ENCODE results near the gene TNIP2.
"Not testable (repeated sequence)": the region's sequence is repeated elsewhere in the genome, so short reads cannot be mapped to it uniquely, and the experiment has no call there.

Gene TNIP2

DNA sequence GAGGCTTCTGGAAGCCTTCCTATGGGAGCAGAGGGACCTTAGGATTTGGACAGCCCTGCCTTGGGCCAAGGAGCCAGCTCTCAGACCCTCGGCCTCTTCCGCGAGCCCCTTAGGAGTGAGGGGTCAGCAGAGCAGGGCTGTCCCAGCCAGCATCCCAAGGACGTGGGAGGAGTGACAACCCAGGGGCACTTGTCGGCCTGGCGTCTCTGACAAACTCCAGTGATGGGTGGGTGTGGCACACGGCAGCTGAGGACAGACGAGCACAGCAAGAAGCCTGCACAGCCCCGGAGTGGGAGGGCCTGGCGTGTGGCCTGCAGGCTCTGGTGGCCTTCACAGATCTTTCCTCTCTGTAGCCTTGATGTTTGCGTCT is 11.6 kb upstream of the TNIP2 start:
- DNase-seq, result no peak

DNA sequence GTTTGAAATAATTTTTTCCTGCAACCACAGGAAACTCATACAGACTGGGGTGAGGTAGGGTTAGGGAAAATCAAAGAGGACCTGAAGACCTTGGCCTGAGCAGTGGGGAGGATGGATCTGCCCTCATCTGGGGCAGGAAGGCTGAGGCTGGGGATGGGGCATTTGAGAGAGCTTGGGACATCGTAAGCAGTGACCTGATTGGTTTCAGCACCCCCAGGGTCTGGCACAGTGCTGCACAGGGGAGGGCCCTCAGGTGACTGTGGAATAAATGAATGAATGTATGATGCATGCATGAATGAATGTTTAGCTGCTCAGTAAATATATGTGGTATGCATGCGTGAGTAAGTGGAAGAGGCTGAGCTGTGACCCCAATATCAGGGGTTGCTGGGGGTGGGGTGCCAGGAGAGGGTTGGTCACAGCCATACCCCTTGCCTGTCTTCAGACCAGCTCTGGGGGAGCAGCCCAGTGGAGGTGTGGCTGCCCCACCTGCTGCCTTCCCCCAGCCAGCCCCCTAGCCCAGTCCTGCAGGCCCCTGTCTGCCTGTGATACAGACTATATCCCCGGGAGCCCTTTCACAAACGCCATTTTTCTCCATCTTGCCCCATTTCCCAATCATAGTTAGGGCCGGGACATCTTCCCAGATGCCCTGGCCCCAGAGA is 11.0 kb upstream of the TNIP2 start:
- DNase-seq, result no peak

GRCh38 chr4:2765832-2766526 is 9.8 kb upstream of the TNIP2 start:
- no peak for DNase-seq

DNA sequence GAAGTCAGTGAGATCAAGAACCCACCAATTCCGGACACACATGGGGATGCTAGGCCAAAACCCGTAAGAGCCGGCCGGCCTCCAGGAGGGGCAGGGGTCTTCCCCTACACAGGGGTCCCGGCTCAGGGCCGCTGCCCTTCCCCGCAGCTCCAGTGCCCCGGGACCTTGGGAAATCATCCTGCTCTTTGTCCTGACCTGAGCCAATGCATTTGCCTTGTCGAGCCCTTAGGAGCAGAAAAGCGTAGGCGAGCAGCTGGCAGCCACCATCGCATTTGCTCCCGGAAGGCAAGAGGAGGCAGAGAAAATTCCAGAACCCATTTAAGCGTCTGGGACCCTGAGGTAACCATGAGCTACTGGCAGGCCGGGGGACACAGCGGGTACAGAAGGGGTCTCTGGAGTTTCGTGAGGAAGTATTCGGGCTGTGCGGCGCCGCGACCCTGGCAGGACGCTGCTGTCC is 7.4 kb upstream of the TNIP2 start:
- no peak for DNase-seq

DNA sequence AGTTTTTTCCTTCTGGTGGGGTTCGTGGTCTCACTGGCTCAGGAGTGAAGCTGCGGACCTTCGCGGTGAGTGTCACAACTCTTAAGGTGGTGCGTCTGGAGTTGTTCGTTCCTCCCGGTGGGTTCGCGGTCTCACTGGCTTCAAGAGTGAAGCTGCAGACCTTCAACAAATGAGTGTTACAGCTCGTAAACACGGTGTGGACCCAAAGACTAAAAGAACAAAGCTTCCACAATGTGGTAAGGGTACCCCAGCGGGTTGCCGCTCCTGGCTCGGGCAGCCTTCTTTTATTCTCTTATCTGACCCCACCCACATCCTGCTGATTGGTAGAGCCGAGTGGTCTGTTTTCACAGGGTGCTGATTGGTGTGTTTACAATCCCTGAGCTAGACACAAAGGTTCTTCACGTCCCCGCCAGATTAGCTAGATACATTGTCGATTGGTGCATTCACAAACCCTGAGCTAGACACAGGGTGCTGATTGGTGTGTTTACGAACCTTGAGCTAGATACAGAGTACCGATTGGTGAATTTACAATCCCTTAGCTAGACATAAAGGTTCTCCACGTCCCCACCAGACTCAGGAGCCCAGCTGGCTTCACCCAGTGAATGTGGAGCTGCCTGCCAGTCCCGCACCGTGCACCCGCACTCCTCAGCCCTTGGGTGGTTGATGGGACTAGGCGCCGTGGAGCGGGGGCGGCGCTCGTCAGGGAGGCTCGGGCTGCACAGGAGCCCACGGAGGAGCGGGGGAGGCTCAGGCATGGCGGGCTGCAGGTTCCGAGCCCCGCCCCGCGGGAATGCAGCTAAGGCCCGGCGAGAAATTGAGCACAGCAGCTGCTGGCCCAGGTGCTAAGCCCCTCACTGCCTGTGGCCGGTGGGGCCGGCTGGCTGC is 6.6 kb upstream of the TNIP2 start:
- DNase-seq, result not testable (repeated sequence)

DNA sequence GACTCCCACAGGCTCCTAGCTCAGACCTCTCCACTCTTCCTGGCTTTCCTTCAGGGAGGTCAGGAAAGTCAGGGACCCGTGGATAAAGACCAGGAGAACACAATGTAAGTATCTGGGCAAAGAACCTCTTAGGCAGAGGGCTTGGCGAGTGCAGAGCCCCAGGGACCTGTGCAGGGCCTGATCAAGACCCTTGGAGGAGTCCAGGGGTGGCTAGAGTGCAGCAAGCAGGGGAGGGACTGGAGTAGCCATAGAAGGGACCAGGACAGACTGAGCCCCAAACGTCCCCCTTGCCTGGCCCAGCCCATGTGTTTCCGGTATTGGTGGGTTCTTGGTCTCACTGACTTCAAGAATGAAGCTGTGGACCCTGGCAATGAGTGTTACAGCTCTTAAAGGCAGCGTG is 5.9 kb upstream of the TNIP2 start:
- DNase-seq, result no peak

GRCh38 chr4:2761035-2761923 is 5.1 kb upstream of the TNIP2 start:
- no peak for DNase-seq

- no peak for DNase-seq
These were observed 1.3 kb upstream of the TNIP2 start for GRCh38 chr4:2757426-2757825.

DNA sequence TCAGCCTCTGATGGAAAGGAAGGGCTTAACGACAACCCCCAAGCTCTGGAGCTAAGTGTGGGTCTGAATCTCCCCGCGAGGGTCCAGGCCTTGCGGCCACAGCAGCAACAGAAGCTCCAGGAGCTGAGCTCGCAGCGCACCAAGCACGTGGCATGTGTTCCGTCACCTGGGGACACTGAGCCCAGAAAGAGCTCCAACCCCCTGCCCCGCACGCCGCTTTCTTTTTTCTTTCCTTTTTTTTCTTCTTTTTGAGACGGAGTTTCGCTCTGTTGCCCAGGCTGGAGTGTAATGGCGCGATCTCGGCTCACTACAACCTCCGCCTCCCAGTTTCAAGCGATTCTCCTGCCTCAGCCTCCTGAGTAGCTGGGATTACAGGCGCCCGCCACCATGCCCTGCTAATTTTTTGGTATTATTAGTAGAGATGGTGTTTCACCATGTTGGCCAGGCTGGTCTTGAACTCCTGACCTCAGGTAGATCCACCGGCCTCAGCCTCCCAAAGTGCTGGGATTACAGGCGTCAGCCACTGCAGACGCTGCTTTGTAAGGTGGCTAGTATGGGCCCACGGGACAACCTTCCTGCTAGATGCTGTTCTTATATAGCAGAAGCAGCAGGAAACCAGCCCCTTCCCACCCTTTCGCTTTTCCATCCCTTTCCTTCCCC is 685 bp upstream of the TNIP2 start:
- DNase-seq, result no peak

DNA sequence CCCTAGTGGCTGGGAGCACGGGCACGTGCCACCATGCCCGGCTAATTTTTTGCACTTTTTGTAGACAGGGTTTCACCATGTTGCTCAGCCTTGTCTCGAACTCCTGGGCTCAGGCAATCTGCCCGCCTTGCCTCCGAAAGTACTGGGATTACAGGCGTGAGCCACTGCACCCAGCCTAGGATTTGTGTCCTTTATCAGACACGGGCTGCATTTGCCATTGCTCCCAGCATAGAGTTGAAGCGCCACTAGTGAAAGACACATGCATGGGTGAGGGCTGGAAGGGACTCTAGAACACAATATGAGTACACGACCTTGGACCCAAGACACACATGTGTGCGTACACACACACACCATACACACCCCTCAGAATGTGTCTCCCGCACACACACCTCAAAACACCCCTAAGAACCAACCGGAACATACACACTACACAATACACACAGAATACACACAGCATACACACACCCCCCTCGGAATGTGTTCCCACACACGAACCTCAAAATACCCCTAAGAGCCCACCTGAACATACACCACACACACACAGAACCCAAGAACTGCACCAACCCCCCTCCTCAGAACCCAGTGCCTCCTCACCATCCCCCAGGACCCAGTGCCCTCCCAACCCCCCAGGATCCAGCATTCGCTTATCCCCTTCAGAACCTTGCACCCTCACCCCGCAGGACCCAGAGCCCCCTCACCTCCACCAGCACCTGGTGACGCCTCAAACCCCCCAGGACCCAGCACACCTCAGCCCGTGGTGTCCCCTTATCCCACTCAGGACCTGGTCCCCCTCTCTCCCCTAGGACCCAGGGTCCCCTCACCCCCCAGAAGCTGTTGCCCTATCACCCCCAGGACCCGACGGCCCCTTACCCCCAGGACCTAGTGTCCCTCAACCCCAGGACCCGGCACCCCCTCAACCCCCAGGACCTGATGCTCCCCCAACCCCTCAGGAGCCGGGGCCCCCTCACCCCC is 1.0 kb downstream of the TNIP2 start:
- DNase-seq, result no peak

GRCh38 chr4:2753436-2753835 is 2.7 kb downstream of the TNIP2 start:
- DNase-seq, result no peak

- no peak for DNase-seq
These were observed 5.2 kb downstream of the TNIP2 start for GRCh38 chr4:2750719-2751605.

GRCh38 chr4:2746891-2747695 is 9.0 kb downstream of the TNIP2 start:
- DNase-seq, result no peak

- peak; percentile 88 for DNase-seq
These were observed 9.9 kb downstream of the TNIP2 start for GRCh38 chr4:2745981-2746806.

DNA sequence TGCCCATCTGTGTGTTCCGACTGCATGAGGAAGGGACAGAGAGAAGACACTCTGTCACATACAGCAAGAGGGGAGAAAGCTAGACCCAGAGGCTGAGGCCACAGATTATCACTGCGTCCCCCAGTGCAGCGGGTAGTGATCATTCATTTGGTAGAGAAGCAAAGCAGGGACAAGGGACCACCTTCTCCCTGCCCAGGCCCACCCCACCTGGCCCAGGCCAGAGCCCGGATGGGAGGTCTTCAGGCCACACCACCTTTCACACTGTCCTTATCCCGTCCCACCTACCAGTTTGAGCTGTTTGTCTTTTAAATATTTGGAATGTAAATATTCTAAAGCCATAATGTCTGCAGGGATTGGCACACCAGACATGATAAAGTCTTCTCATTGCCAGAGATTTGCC is 10.6 kb downstream of the TNIP2 start:
- DNase-seq, result no peak

DNA sequence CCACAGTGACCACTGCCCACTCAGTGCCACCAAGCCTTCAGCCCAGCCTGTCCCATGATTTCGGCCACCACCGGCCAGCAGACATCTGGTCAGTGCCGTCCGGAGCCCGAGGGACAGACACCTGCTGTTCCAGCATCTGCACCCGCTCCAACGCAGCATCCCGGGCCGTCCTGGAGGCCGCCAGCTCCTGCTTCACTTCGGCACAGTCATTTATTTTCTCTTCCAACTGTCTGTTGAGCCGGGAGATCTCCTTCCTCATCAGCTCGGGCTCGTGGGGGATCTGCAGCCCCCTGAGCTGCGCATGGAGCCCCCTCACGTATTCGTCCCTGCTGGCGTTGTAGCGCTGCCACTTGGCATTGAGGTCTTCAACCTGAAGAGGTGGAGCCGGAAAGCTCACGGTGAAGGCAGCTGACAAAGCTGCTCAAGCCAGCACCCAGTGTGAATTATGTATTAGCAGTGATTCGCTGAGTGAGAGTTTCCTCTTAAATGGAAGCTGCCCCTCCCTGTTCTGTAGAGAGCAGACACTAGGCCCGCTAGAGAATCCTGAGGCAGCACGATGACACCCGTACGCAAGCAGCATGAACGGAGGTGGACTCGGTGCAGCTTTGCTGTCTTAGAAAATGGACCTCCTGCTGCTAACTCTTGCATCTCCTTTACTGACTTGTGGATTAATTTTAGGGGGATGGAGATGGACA is 11.4 kb downstream of the TNIP2 start:
- DNase-seq, result no peak
